D721Med (cell line): Measurements from ENCODE around the gene CRHR1.

ENCODE experiments used
- DNase-seq: peaks from one replicate; pipeline ENCODE4 v3.0.0; 2011; ENCODE audit warnings: low spot score; ENCODE audit not compliant: insufficient read length
- FAIRE-seq: peaks from 2 replicates; lab custom pipeline; 2011; peaks lifted over from hg19 to GRCh38; lab: Jason Lieb, UNC
- CTCF ChIP-seq: IDR thresholded peaks from 2 replicates; pipeline ENCODE4 v1.5.1; 2012; ENCODE audit warnings: mild to moderate bottlenecking, control low read depth; ENCODE audit not compliant: insufficient read depth; ENCODE audit errors: missing control alignments

The CRHR1 gene

GRCh38 chr17:45826919-45827588 lies 42.9 kb downstream of the CRHR1 start:
- no peak for TF ChIP-seq CTCF
- DNase-seq (no peak), FAIRE-seq (no peak)

DNA sequence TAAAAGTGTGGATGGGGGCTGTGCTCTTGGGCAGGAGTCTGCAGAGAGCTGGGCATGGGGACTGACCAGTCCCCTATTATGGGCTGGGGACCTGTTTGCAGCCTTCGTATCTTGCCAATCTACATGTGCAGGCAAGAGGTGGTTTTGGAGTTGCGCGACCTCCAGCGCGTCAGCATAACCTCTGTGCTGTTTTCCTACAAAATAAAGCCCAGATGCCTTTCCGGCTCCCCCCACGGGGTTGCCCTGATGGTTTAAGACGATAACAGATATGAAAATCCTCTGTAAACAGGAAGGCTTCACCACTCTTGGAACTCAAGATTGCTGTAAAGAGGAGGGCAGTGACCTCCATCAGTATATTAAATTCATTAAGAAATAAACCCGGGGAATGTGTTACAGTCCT lies 44.1 kb downstream of the CRHR1 start:
- TF ChIP-seq CTCF: no peak
- DNase-seq: no peak
- FAIRE-seq: no peak

DNA sequence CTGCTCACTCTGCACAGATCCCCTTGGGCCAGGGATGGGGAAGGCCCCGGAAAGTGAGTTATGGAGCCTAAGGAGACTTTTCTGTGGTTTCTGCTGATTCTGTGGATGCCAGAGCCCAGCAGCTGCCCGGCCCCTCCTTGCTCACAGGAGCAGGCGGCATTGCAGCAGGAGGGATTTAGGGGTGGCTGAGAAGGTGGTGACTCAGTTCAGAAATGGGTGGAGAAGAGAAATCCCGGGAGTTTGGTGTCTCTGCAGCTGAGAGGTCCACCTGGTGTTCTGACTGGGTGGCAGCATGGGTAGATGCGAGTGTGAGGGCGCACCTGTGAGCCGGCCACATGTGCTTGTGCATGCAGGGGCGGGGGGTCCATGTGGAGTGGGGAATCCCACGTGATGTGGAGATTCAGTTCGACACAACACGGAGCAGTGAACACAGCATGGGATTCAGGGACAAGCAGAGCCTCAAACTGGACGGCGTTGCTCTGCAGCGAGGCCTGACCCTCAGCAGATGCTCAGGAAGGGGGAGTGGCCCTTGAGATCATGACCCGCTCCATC lies 44.5 kb downstream of the CRHR1 start:
- TF ChIP-seq CTCF: peak; percentile 13
- no peak for DNase-seq
- no peak for FAIRE-seq

DNA sequence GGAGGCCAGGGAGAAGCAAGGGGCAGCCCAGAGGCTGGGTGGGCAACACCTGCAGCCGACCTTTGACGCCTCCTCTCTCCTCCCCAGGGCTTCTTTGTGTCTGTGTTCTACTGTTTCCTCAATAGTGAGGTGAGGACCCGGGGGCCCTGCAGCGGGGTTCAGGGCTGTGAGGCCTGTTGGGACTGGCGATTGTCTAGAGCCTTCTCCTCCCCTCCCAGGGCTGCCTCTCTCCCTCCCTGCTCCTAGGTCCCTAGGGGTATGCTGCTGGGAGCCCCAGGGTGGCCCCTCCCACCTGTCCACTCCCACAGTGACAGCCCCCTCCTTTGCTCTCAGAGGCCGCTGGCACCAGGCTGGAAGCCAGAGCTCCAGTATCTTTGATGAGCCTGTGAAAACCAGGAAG lies 49.8 kb downstream of the CRHR1 start:
- no peak for FAIRE-seq
- no peak for DNase-seq
- no peak for TF ChIP-seq CTCF

GRCh38 chr17:45834471-45835396 lies 50.6 kb downstream of the CRHR1 start:
- FAIRE-seq: no peak
- no peak for TF ChIP-seq CTCF
- DNase-seq: no peak

DNA sequence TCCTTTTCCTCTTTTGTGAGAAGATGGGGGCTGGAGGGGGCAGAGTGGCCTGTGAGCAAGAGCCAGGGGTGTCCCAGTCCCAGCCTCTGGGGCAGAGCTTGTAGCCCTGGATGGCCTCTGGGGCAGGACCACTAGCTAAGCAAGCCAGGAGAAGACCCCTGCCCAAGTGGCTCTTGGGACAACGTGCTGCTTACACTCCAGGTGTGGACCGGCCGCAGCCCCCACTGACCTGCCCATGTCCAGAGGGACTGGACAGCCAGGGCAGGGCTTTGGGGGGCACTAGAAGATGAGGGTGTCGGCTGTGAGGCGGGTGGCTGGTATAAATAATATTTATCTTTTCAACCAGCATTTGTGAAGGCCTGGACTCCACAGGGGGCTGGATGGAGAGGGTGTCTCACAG lies 51.4 kb downstream of the CRHR1 start:
- TF ChIP-seq CTCF: no peak
- no peak for DNase-seq
- no peak for FAIRE-seq
